Activated CD4-positive, alpha-beta T cell treated with anti-CD3 and anti-CD28 coated beads for 36 hours (primary cell): ENCODE measurements around the gene PDZK1IP1. TPM values are rescaled to one million over a fixed set of nuclear protein-coding genes. Genes with fewer than 3 reads are reported as not detected.

Source experiments
- ATAC-seq: fragments of 200-7000 bp; cut with Tn5 transposase; one replicate; pipeline ENCODE4 v1.10.0; 2021; ENCODE audit warnings: mild to moderate bottlenecking, moderate library complexity
- CTCF ChIA-PET: fragments of 350-600 bp; sonication (Branson Sonifier 250); formaldehyde crosslinking; loops from one replicate; lab custom pipeline; 2021; ENCODE audit warnings: antibody characterized with exemption; lab: Charles Lee
- POLR2A ChIA-PET: fragments of 350-600 bp; sonication (Branson Sonifier 250); formaldehyde crosslinking; loops from one replicate; lab custom pipeline; 2021; ENCODE audit warnings: antibody characterized with exemption, inconsistent platforms; lab: Charles Lee
- DNase-seq: peaks from one replicate; pipeline ENCODE4 v3.0.0-alpha.2; 2020
- H3K27ac Mint-ChIP-seq: one replicate; pipeline ENCODE4 v1.8.0; 2021; ENCODE audit warnings: mixed read lengths
- H3K27me3 Mint-ChIP-seq: one replicate; pipeline ENCODE4 v1.8.0; 2021; ENCODE audit warnings: mixed read lengths
- H3K36me3 Mint-ChIP-seq: one replicate; pipeline ENCODE4 v1.8.0; 2021; ENCODE audit warnings: low read depth, mixed read lengths
- H3K4me1 Mint-ChIP-seq: one replicate; pipeline ENCODE4 v1.8.0; 2021; ENCODE audit warnings: mixed read lengths
- H3K4me3 Mint-ChIP-seq: one replicate; pipeline ENCODE4 v1.8.0; 2021; ENCODE audit warnings: mild to moderate bottlenecking, moderate library complexity, mixed read lengths
- H3K9me3 Mint-ChIP-seq: one replicate; pipeline ENCODE4 v1.8.0; 2021; ENCODE audit warnings: low read depth, mixed read lengths
- intact Hi-C, 2 experiments: fragments of 100-400 bp; cut with DNase I in 1 of 2; cut with micrococcal nuclease in 1 of 2; formaldehyde crosslinking; loops; one replicate each; pipeline versions ENCODE4 v1.14.2 to v1.15.1; 2022 to 2024; cut with DNase I, micrococcal nuclease
- total RNA-seq, 2 experiments: library from RNA; stranded (reverse); gene quantifications; one replicate each; pipeline ENCODE4 v1.2.3, GENCODE V29; 2021

The PDZK1IP1 gene
- total RNA-seq, 2 experiments from 2014 or later = not detected

GRCh38 chr1:47223174-47223920, 33.5 kb upstream of the PDZK1IP1 start:
- no peak for DNase-seq
- Mint-ChIP-seq H3K4me1 (peaks cover 2% of the 10 kb centered on the region), H3K4me3 (no peak overlapping the region), H3K9me3 (no peaks in the 10 kb centered on the region), H3K27ac (no peak overlapping the region), H3K27me3 (peaks cover 29% of the 10 kb centered on the region), H3K36me3 (no peaks in the 10 kb centered on the region)
- no peak for ATAC-seq
- ChIA-PET CTCF (no interaction called here), POLR2A (interaction anchor here (0.6 kb wide), 1 partner anchor 615 kb away, joined by 3 read pairs; no protein-coding TSS in a partner anchor)
- intact Hi-C loops = loop anchor here (2.0 to 10.0 kb wide), 2 partner anchors 19 to 221 kb away; no protein-coding TSS in a partner anchor

- H3K4me3 Mint-ChIP-seq = no peak overlapping the region
- H3K27ac Mint-ChIP-seq = no peak overlapping the region
- ATAC-seq (no peak), DNase-seq (no peak)
- no peaks in the 10 kb centered on the region for H3K36me3 Mint-ChIP-seq
- peaks cover 20% of the 10 kb centered on the region for H3K27me3 Mint-ChIP-seq
- H3K9me3 Mint-ChIP-seq = no peaks in the 10 kb centered on the region
- ChIA-PET POLR2A (interaction anchor here (0.6 kb wide), 1 partner anchor 614 kb away, joined by 3 read pairs; no protein-coding TSS in a partner anchor), CTCF (interaction anchor here (0.5 kb wide), 1 partner anchor 47 kb away, joined by 3 read pairs; no protein-coding TSS in a partner anchor)
- intact Hi-C loops = loop anchor here (2.0 to 10.0 kb wide), 2 partner anchors 20 to 222 kb away; no protein-coding TSS in a partner anchor
- H3K4me1 Mint-ChIP-seq = peaks cover 2% of the 10 kb centered on the region
These were observed 32.6 kb upstream of the PDZK1IP1 start for GRCh38 chr1:47222476-47222875.

GRCh38 chr1:47219590-47220220, 29.9 kb upstream of the PDZK1IP1 start:
- ChIA-PET POLR2A (no interaction called here), CTCF (no interaction called here)
- DNase-seq (no peak), ATAC-seq (no peak)
- H3K4me3 Mint-ChIP-seq = no peak overlapping the region
- no peaks in the 10 kb centered on the region for H3K9me3 Mint-ChIP-seq
- intact Hi-C loops = loop anchor here in 1 of 2 experiments (10.0 kb wide), 1 partner anchor 225 kb away; no protein-coding TSS in a partner anchor
- H3K4me1 Mint-ChIP-seq = no peaks in the 10 kb centered on the region
- peaks cover 3% of the 10 kb centered on the region for H3K27me3 Mint-ChIP-seq
- H3K27ac Mint-ChIP-seq = no peak overlapping the region
- no peaks in the 10 kb centered on the region for H3K36me3 Mint-ChIP-seq

GRCh38 chr1:47219001-47219400, 29.2 kb upstream of the PDZK1IP1 start:
- H3K36me3 Mint-ChIP-seq = no peaks in the 10 kb centered on the region
- intact Hi-C loops = no loop called here

GRCh38 chr1:47216278-47217059, 26.6 kb upstream of the PDZK1IP1 start:
- no peaks in the 10 kb centered on the region for H3K4me1 Mint-ChIP-seq
- ChIA-PET CTCF (no interaction called here), POLR2A (no interaction called here)
- no peak overlapping the region for H3K27ac Mint-ChIP-seq
- ATAC-seq = no peak
- intact Hi-C loops = no loop called here
- peaks cover 3% of the 10 kb centered on the region for H3K27me3 Mint-ChIP-seq
- H3K9me3 Mint-ChIP-seq = no peaks in the 10 kb centered on the region
- DNase-seq = no peak
- H3K4me3 Mint-ChIP-seq = no peak overlapping the region
- no peaks in the 10 kb centered on the region for H3K36me3 Mint-ChIP-seq

More at GRCh38 chr1:47219001-47219400, 29.2 kb upstream of the PDZK1IP1 start:
- POLR2A ChIA-PET = no interaction called here
- H3K4me1 Mint-ChIP-seq = no peaks in the 10 kb centered on the region
- no peak for DNase-seq
- no peaks in the 10 kb centered on the region for H3K9me3 Mint-ChIP-seq
- no peak for ATAC-seq
- H3K4me3 Mint-ChIP-seq = no peak overlapping the region
- H3K27me3 Mint-ChIP-seq = peaks cover 3% of the 10 kb centered on the region
- no peak overlapping the region for H3K27ac Mint-ChIP-seq
- CTCF ChIA-PET = no interaction called here

- intact Hi-C loops = no loop called here
- no peak overlapping the region for H3K4me3 Mint-ChIP-seq
- no peak for DNase-seq
- peaks cover 3% of the 10 kb centered on the region for H3K27me3 Mint-ChIP-seq
- no peak for ATAC-seq
- no peaks in the 10 kb centered on the region for H3K9me3 Mint-ChIP-seq
- H3K36me3 Mint-ChIP-seq = no peaks in the 10 kb centered on the region
- H3K4me1 Mint-ChIP-seq = no peaks in the 10 kb centered on the region
- ChIA-PET CTCF (interaction anchor here (1.0 kb wide), 1 partner anchor 37 kb away, joined by 3 read pairs; no protein-coding TSS in a partner anchor), POLR2A (no interaction called here)
- no peak overlapping the region for H3K27ac Mint-ChIP-seq
These were observed 25.9 kb upstream of the PDZK1IP1 start for GRCh38 chr1:47215713-47216112.

GRCh38 chr1:47214549-47214948, 24.7 kb upstream of the PDZK1IP1 start:
- ChIA-PET CTCF (no interaction called here), POLR2A (interaction anchor here (0.5 kb wide), 1 partner anchor 13 kb away, joined by 3 read pairs; no protein-coding TSS in a partner anchor)
- DNase-seq (no peak), ATAC-seq (no peak)
- Mint-ChIP-seq H3K36me3 (no peaks in the 10 kb centered on the region), H3K4me3 (no peak overlapping the region), H3K27ac (no peak overlapping the region), H3K27me3 (no peaks in the 10 kb centered on the region), H3K9me3 (no peaks in the 10 kb centered on the region), H3K4me1 (no peaks in the 10 kb centered on the region)
- intact Hi-C loops = no loop called here

GRCh38 chr1:47213230-47213963, 23.6 kb upstream of the PDZK1IP1 start:
- Mint-ChIP-seq H3K4me3 (no peak overlapping the region), H3K27me3 (no peaks in the 10 kb centered on the region)

GRCh38 chr1:47212636-47213229, 22.9 kb upstream of the PDZK1IP1 start:
- Mint-ChIP-seq H3K27ac (no peak overlapping the region), H3K36me3 (no peaks in the 10 kb centered on the region), H3K4me3 (no peak overlapping the region), H3K27me3 (no peaks in the 10 kb centered on the region), H3K4me1 (no peaks in the 10 kb centered on the region), H3K9me3 (no peaks in the 10 kb centered on the region)
- no peak for DNase-seq
- POLR2A ChIA-PET = no interaction called here
- CTCF ChIA-PET = interaction anchor here (1.1 kb wide), 1 partner anchor 33 kb away, joined by 3 read pairs; no protein-coding TSS in a partner anchor
- intact Hi-C loops = no loop called here
- no peak for ATAC-seq

More at GRCh38 chr1:47213230-47213963, 23.6 kb upstream of the PDZK1IP1 start:
- CTCF ChIA-PET = interaction anchor here (0.8 to 1.1 kb wide), 2 partner anchors 21 to 34 kb away, joined by 3 read pairs; no protein-coding TSS in a partner anchor
- ATAC-seq (no peak), DNase-seq (no peak)
- intact Hi-C loops = no loop called here
- Mint-ChIP-seq H3K27ac (no peak overlapping the region), H3K4me1 (no peaks in the 10 kb centered on the region), H3K9me3 (no peaks in the 10 kb centered on the region), H3K36me3 (no peaks in the 10 kb centered on the region)
- POLR2A ChIA-PET = no interaction called here

GRCh38 chr1:47211796-47212269, 22.0 kb upstream of the PDZK1IP1 start:
- CTCF ChIA-PET = no interaction called here
- ATAC-seq (no peak), DNase-seq (no peak)
- POLR2A ChIA-PET = no interaction called here
- H3K27me3 Mint-ChIP-seq = no peaks in the 10 kb centered on the region
- H3K9me3 Mint-ChIP-seq = no peaks in the 10 kb centered on the region
- H3K36me3 Mint-ChIP-seq = no peaks in the 10 kb centered on the region
- no peak overlapping the region for H3K4me3 Mint-ChIP-seq
- no peak overlapping the region for H3K27ac Mint-ChIP-seq
- no peaks in the 10 kb centered on the region for H3K4me1 Mint-ChIP-seq
- intact Hi-C loops = no loop called here
